PFSK-1 (cell line): ENCODE measurements around the gene PTPN22.

Experiments used
- REST ChIP-seq, 2 experiments: IDR thresholded peaks; 2 replicates each; pipeline versions ENCODE4 v1.6.1 to v1.8.0; 2011 to 2012; ENCODE audit warnings: low read depth in 2 of 2, low read length in 2 of 2, control low read depth in 1 of 2, inconsistent platforms in 1 of 2, mild to moderate bottlenecking in 1 of 2, moderate library complexity in 1 of 2; ENCODE audit not compliant: insufficient read depth in 1 of 2
- TAF1 ChIP-seq: IDR thresholded peaks from 2 replicates; pipeline ENCODE4 v1.6.1; 2012; ENCODE audit warnings: low read length, control low read depth, borderline replicate concordance; ENCODE audit not compliant: insufficient read depth

GRCh38 chr1:113905435-113905861, 33.9 kb upstream of the PTPN22 start:
- TF ChIP-seq REST (IDR thresholded peaks at IDR 0.05; ENCODE audit: insufficient read depth in 1 of 2, low read depth in 2 of 2, low read length in 2 of 2) = no peak
- no peak for TF ChIP-seq TAF1
